ENCODE results near the gene PPP1R14C.

- TF ChIP-seq CTCF (optimal IDR thresholded peaks at IDR 0.05 in 1 of 3, IDR thresholded peaks at IDR 0.05 in 1 of 3, conservative IDR thresholded peaks at IDR 0.05 in 1 of 3; ENCODE audit: extremely low read depth in 1 of 3, insufficient read depth in 2 of 3, low read length in 3 of 3), result no peak
- TF ChIP-seq EZH2 (IDR thresholded peaks at IDR 0.05; ENCODE audit: low read length), result no peak
Observed at GRCh38 chr6:150196942-150197745, 54.3 kb downstream of the PPP1R14C start.

Data from keratinocyte (primary cell).